Measurements from ENCODE around the gene EPHA6. TPM values are rescaled to one million over a fixed set of nuclear protein-coding genes. Genes with fewer than 3 reads are reported as not detected.

The EPHA6 gene
- polyA plus RNA-seq, 2 of the 4 experiments (the other 2 are of a cell fraction): 0.08 TPM

- FAIRE-seq (no peak), DNase-seq (ENCODE audit: low read depth in 1 of 2, low spot score in 1 of 2) (no peak), ATAC-seq (no peak)
- no peak overlapping the region for H3K4me2 ChIP-seq
- 84% methylated on average over 1 of the region's 1 CpG for WGBS (ENCODE audit: missing lambda C conversion rate)
- no peak overlapping the region for H3K4me3 ChIP-seq
- no peak overlapping the region for H3K27ac ChIP-seq
- ChIA-PET POLR2A (no interaction called here), CTCF (no interaction called here)
- no peaks in the 10 kb centered on the region for H3K9me3 ChIP-seq
- no peaks in the 10 kb centered on the region for H3K4me1 ChIP-seq
- no peak for TF ChIP-seq RCOR1 (IDR thresholded peaks at IDR 0.05; ENCODE audit: low read depth, low read length)
- TF ChIP-seq TP53 (CRISPR knock-in tag; IDR thresholded peaks at IDR 0.05): no peak
- no peak for TF ChIP-seq BHLHE40 (IDR thresholded peaks at IDR 0.05; ENCODE audit: low read depth, low read length)
- no peak for TF ChIP-seq CBX8 (IDR thresholded peaks at IDR 0.05)
- no peak for TF ChIP-seq SMC3 (IDR thresholded peaks at IDR 0.05)
- no peak for TF ChIP-seq NFE2L2 (conservative IDR thresholded peaks at IDR 0.05; ENCODE audit: low read length)
- no peak for TF ChIP-seq ZNF302 (CRISPR knock-in tag; IDR thresholded peaks at IDR 0.05)
- no peak for TF ChIP-seq RFX5 (IDR thresholded peaks at IDR 0.05)
Observed at GRCh38 chr3:96986241-96986640, 171.8 kb downstream of the EPHA6 start.

GRCh38 chr3:96991231-96991630 is 176.8 kb downstream of the EPHA6 start:
- 6% methylated on average over 2 of the region's 2 CpGs for WGBS (ENCODE audit: missing lambda C conversion rate)
- TF ChIP-seq GATA3 (IDR thresholded peaks at IDR 0.05; ENCODE audit: borderline replicate concordance) (no peak), KDM1A (IDR thresholded peaks at IDR 0.05; ENCODE audit: low read depth) (no peak), FOSB (CRISPR knock-in tag; IDR thresholded peaks at IDR 0.05) (no peak), ATOH8 (CRISPR knock-in tag; IDR thresholded peaks at IDR 0.05; ENCODE audit: low read depth) (no peak), CEBPB (IDR thresholded peaks at IDR 0.05) (no peak), EHMT2 (IDR thresholded peaks at IDR 0.05; ENCODE audit: low read depth) (no peak)
- FAIRE-seq (no peak), DNase-seq (ENCODE audit: low read depth in 1 of 2, low spot score in 1 of 2) (no peak), ATAC-seq (no peak)
- no peaks in the 10 kb centered on the region for H3K9me3 ChIP-seq
- POLR2A ChIA-PET: no interaction called here
- H3K4me1 ChIP-seq: no peaks in the 10 kb centered on the region
- no peak overlapping the region for H3K27ac ChIP-seq
- H3K4me3 ChIP-seq: no peak overlapping the region
- H3K4me2 ChIP-seq: no peak overlapping the region
- CTCF ChIA-PET: interaction anchor here (1.5 kb wide), 1 partner anchor 27 kb away, joined by 3 read pairs; no protein-coding TSS in a partner anchor

GRCh38 chr3:96991800-96992365 is 177.5 kb downstream of the EPHA6 start:
- Histone ChIP-seq H3K27ac (no peak overlapping the region), H3K4me1 (no peaks in the 10 kb centered on the region), H3K9me3 (no peaks in the 10 kb centered on the region), H3K4me3 (no peak overlapping the region), H3K4me2 (no peak overlapping the region)
- WGBS (ENCODE audit: missing lambda C conversion rate): 28% methylated on average over 4 of the region's 4 CpGs
- TF ChIP-seq JUNB (IDR thresholded peaks at IDR 0.05) (no peak), TFCP2L1 (CRISPR knock-in tag; IDR thresholded peaks at IDR 0.05) (no peak), EHF (CRISPR knock-in tag; IDR thresholded peaks at IDR 0.05) (no peak), CTCF (IDR thresholded peaks at IDR 0.05) (no peak), RARB (CRISPR knock-in tag; IDR thresholded peaks at IDR 0.05) (no peak), CBX8 (IDR thresholded peaks at IDR 0.05) (no peak), ATOH8 (CRISPR knock-in tag; IDR thresholded peaks at IDR 0.05; ENCODE audit: low read depth) (no peak), KDM1A (IDR thresholded peaks at IDR 0.05; ENCODE audit: low read depth) (no peak), BHLHE40 (IDR thresholded peaks at IDR 0.05; ENCODE audit: low read depth, low read length) (no peak), EP300 (IDR thresholded peaks at IDR 0.05) (no peak), BCL3 (IDR thresholded peaks at IDR 0.05) (no peak), TP53 (CRISPR knock-in tag; IDR thresholded peaks at IDR 0.05) (no peak)
- POLR2A ChIA-PET: no interaction called here
- DNase-seq (ENCODE audit: low read depth in 1 of 2, low spot score in 1 of 2) (no peak), ATAC-seq (no peak), FAIRE-seq (no peak)
- CTCF ChIA-PET: interaction anchor here (1.5 kb wide), 1 partner anchor 26 kb away, joined by 3 read pairs; no protein-coding TSS in a partner anchor

All from A549 (cell line).